Omental fat pad (tissue), 4 donors: ENCODE results near the gene RBFOX1. TPM values are rescaled to one million over a fixed set of nuclear protein-coding genes. Genes with fewer than 3 reads are reported as not detected.

ENCODE experiments used
- ATAC-seq: fragments of 150-250 bp; one replicate; pipeline ENCODE4 v1.9.1; 2016; ENCODE audit warnings: mild to moderate bottlenecking, moderate library complexity; ENCODE audit not compliant: low FRiP score
- DNase-seq: peaks from one replicate; pipeline ENCODE4 v3.0.0-alpha.2; 2019; ENCODE audit warnings: low spot score
- CTCF ChIP-seq, 3 donors: fragments of 450-650 bp; IDR thresholded peaks; one replicate each; pipeline ENCODE4 v1.5.1; 2016 to 2017; ENCODE audit warnings: antibody characterized with exemption in 3 of 3, mild to moderate bottlenecking in 3 of 3, moderate library complexity in 2 of 3
- total RNA-seq, 4 donors: library from RNA; depleted of rRNA; stranded (reverse); fragments of >200 nt; gene quantifications; one replicate each; pipeline ENCODE4 v1.1.0, GENCODE V29; 2016

The RBFOX1 gene
- total RNA-seq, 4 donors from 2014 or later = 0.24 to 2.9 (median 1.1) TPM; not detected in 1

DNA sequence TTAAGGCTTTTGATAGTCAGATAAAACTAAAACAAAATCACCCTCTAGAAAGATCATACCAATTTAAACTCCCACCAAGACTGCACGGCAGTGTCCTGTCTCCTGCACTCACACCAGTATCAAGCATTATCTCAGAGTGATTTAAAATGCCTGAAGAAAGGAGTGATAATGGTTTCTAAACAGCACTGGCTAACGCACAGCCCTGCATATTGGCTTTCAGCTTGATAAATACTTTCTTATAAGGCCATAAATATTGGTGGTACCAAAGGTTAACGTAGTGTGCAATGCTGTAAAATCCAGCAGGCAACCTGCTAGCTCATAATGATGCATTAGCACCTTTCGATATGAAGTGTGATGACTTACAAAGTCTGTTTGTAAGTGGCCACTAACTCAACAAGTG, 214.3 kb downstream of the RBFOX1 start:
- TF ChIP-seq CTCF (IDR thresholded peaks at IDR 0.05) = no peak
- ATAC-seq = no peak
- DNase-seq = no peak

GRCh38 chr16:7547736-7548135, 215.1 kb downstream of the RBFOX1 start:
- ATAC-seq (no peak), DNase-seq (no peak)
- TF ChIP-seq CTCF (IDR thresholded peaks at IDR 0.05) = no peak

DNA sequence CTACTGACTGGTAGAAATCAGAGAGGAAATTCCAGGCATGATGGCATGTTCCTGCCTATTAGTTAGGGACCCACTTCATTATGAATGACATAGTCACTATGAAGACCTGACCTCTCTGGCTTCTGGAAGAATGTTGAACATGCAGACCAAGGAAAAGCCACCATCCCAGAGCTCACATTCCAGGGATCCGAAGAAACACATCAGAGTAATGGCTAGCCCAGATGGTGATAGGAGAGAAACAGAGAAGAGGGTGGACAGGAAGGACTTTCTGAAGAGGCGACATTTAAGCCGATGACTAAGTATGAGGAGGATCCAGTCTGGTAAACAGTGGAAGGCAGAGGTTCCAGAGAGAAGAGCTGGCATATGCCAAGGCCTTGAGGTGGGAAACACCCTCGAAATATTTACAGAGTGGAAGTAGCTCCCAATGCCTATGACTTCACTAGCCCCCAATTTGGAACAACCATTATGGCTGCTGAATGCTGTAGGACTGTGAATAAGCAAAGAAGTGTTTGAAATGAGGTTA, 216.2 kb downstream of the RBFOX1 start:
- no peak for ATAC-seq
- DNase-seq = no peak
- no peak for TF ChIP-seq CTCF (IDR thresholded peaks at IDR 0.05)

DNA sequence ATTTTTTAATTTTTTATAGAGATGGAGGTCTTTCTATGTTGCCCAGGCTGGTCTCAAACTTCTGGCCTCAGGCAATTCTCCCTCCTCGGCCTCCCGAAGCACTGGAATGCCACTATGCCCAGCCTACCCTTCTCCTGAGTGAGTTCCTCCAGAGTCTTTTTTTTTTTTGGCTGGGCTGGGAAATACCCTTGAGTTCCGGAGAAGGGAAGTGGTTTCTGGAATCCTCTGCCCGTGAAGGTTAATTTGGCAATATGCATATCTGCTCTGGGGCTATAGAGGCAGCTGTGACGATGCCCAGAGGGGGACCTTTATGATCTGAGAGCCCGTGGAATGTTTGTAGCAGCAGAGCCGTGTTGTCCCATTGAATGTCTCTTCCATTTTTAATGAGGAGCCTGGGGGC, 217.5 kb downstream of the RBFOX1 start:
- ATAC-seq (no peak), DNase-seq (no peak)

DNA sequence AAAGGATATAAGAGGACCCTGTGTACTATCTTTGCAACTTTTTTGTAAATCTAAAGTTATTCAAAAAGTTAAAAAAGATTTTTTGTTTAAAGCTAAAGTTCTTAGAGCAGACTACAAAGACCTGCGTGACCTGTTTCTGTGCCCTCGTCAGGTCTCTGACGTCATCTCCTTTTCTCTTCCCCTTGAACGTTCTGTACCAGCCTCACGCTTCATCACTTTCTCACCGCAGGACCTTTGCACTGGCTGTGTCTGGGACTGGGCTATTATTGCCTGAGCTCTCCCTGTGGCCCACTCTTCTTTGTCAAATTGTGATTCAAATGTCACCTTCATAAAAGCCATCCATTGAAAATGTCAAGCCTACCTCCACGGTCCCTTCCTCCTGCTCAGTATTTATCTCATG, 222.8 kb downstream of the RBFOX1 start:
- TF ChIP-seq CTCF (IDR thresholded peaks at IDR 0.05) = no peak
- no peak for DNase-seq
- no peak for ATAC-seq

More for the DNA sequence above, 217.5 kb downstream of the RBFOX1 start:
- no peak for TF ChIP-seq CTCF (IDR thresholded peaks at IDR 0.05)

DNA sequence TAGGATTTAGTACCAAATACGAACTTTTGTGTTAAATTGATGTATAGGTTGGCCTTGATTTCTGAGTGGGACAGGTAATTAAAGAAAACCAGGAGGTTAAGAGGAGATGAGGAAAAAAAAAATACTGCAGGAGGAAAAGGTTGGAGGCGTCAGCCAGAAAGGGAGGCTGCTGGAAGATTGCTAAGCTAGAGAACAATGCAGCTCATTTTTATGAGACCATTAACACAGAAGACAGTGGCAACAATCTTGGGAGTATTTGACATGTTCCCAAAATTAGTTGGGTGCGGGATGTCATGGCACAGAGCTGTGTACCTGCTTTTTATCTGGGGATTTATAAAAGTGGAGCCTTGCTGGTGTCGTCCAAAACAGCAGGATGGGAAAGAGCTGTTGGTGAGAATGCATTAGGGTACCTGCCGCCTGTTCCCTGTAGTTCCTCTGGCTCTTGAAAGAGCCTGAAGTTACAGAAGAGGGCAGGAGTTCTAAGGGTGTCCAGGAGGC, 229.3 kb downstream of the RBFOX1 start:
- ATAC-seq (no peak), DNase-seq (no peak)
- TF ChIP-seq CTCF (IDR thresholded peaks at IDR 0.05) = no peak

GRCh38 chr16:7566360-7566759, 233.7 kb downstream of the RBFOX1 start:
- DNase-seq = no peak
- no peak for ATAC-seq
- TF ChIP-seq CTCF (IDR thresholded peaks at IDR 0.05) = no peak
